ENCODE measurements around the gene IFI16. TPM values are rescaled to one million over a fixed set of nuclear protein-coding genes. Genes with fewer than 3 reads are reported as not detected.
"Not testable (repeated sequence)": the region's sequence is repeated elsewhere in the genome, so short reads cannot be mapped to it uniquely, and the experiment has no call there.

IFI16 gene
- total RNA-seq, 1 donor from 2014 or later = 5.4 TPM

GRCh38 chr1:159091607-159092031 is 81.9 kb downstream of the IFI16 start:
- Histone ChIP-seq H2AFZ (replicated peaks) (no peak overlapping the region), H3K27me3 (no peaks in the 10 kb centered on the region), H3K79me2 (ENCODE audit: low read depth) (no peaks in the 10 kb centered on the region), H3K27ac (no peak overlapping the region), H3K4me2 (no peak overlapping the region), H3K9me3 (ENCODE audit: low read depth) (no peaks in the 10 kb centered on the region), H3F3A (ENCODE audit: low read depth) (no peaks in the 10 kb centered on the region), H3K9ac (no peak overlapping the region), H4K20me1 (ENCODE audit: low read depth) (no peaks in the 10 kb centered on the region), H3K36me3 (no peaks in the 10 kb centered on the region), H3K4me1 (peaks cover 6% of the 10 kb centered on the region), H3K4me3 (no peak overlapping the region)
- DNase-seq (ENCODE audit: low spot score) = no peak
- Mint-ChIP-seq H3K4me1 (no peaks in the 10 kb centered on the region), H3K4me3 (no peak overlapping the region), H3K36me3 (no peaks in the 10 kb centered on the region), H3K27me3 (ENCODE audit: insufficient read depth, low read depth) (no peaks in the 10 kb centered on the region), H3K27ac (no peak overlapping the region), H3K9me3 (no peaks in the 10 kb centered on the region)
- no peak for TF ChIP-seq EZH2 (IDR thresholded peaks at IDR 0.05)
- TF ChIP-seq EZH2phosphoT487 (IDR thresholded peaks at IDR 0.05) = no peak

GRCh38 chr1:159092036-159092760 is 82.5 kb downstream of the IFI16 start:
- H2AFZ ChIP-seq (replicated peaks) = no peak overlapping the region
- peaks cover 6% of the 10 kb centered on the region for H3K4me1 ChIP-seq
- H3F3A ChIP-seq (ENCODE audit: low read depth) = no peaks in the 10 kb centered on the region
- Mint-ChIP-seq H3K27ac (no peak overlapping the region), H3K9me3 (no peaks in the 10 kb centered on the region), H3K4me3 (no peak overlapping the region), H3K4me1 (no peaks in the 10 kb centered on the region), H3K36me3 (no peaks in the 10 kb centered on the region), H3K27me3 (ENCODE audit: insufficient read depth, low read depth) (no peaks in the 10 kb centered on the region)
- no peak overlapping the region for H3K4me2 ChIP-seq
- H3K36me3 ChIP-seq = no peaks in the 10 kb centered on the region
- H3K27ac ChIP-seq = no peak overlapping the region
- H3K9ac ChIP-seq = no peak overlapping the region
- no peak overlapping the region for H3K4me3 ChIP-seq
- no peaks in the 10 kb centered on the region for H3K79me2 ChIP-seq (ENCODE audit: low read depth)
- no peaks in the 10 kb centered on the region for H4K20me1 ChIP-seq (ENCODE audit: low read depth)
- no peaks in the 10 kb centered on the region for H3K9me3 ChIP-seq (ENCODE audit: low read depth)
- no peak for DNase-seq (ENCODE audit: low spot score)
- H3K27me3 ChIP-seq = no peaks in the 10 kb centered on the region
- TF ChIP-seq CTCF (IDR thresholded peaks at IDR 0.05) = no peak
- no peak for TF ChIP-seq EZH2 (IDR thresholded peaks at IDR 0.05)
- no peak for TF ChIP-seq EZH2phosphoT487 (IDR thresholded peaks at IDR 0.05)

- no peaks in the 10 kb centered on the region for H3F3A ChIP-seq (ENCODE audit: low read depth)
- Mint-ChIP-seq H3K27ac (no peak overlapping the region), H3K4me3 (no peak overlapping the region), H3K4me1 (no peaks in the 10 kb centered on the region), H3K36me3 (no peaks in the 10 kb centered on the region), H3K9me3 (no peaks in the 10 kb centered on the region), H3K27me3 (ENCODE audit: insufficient read depth, low read depth) (no peaks in the 10 kb centered on the region)
- H2AFZ ChIP-seq (replicated peaks) = no peak overlapping the region
- H3K4me1 ChIP-seq = peaks cover 6% of the 10 kb centered on the region
- no peak overlapping the region for H3K27ac ChIP-seq
- H3K27me3 ChIP-seq = no peaks in the 10 kb centered on the region
- no peak overlapping the region for H3K4me3 ChIP-seq
- H3K79me2 ChIP-seq (ENCODE audit: low read depth) = no peaks in the 10 kb centered on the region
- no peak overlapping the region for H3K9ac ChIP-seq
- H3K36me3 ChIP-seq = no peaks in the 10 kb centered on the region
- no peak overlapping the region for H3K4me2 ChIP-seq
- no peaks in the 10 kb centered on the region for H3K9me3 ChIP-seq (ENCODE audit: low read depth)
- no peaks in the 10 kb centered on the region for H4K20me1 ChIP-seq (ENCODE audit: low read depth)
- no peak for DNase-seq (ENCODE audit: low spot score)
- TF ChIP-seq CTCF (IDR thresholded peaks at IDR 0.05) (no peak), EZH2phosphoT487 (IDR thresholded peaks at IDR 0.05) (no peak), EZH2 (IDR thresholded peaks at IDR 0.05) (no peak)
Measured at GRCh38 chr1:159098596-159098995, 88.9 kb downstream of the IFI16 start.

- H3K4me2 ChIP-seq = no peak overlapping the region
- no peaks in the 10 kb centered on the region for H3F3A ChIP-seq (ENCODE audit: low read depth)
- H3K36me3 Mint-ChIP-seq = peaks cover 3% of the 10 kb centered on the region
- H3K4me1 ChIP-seq = peaks cover 6% of the 10 kb centered on the region
- no peak for TF ChIP-seq EZH2phosphoT487 (IDR thresholded peaks at IDR 0.05)
- H3K4me1 Mint-ChIP-seq = no peaks in the 10 kb centered on the region
- no peaks in the 10 kb centered on the region for H3K79me2 ChIP-seq (ENCODE audit: low read depth)
- no peaks in the 10 kb centered on the region for H3K27me3 ChIP-seq
- H3K27ac Mint-ChIP-seq = no peak overlapping the region
- no peak overlapping the region for H3K27ac ChIP-seq
- no peaks in the 10 kb centered on the region for H3K9me3 Mint-ChIP-seq
- H2AFZ ChIP-seq (replicated peaks) = no peak overlapping the region
- no peak for DNase-seq (ENCODE audit: low spot score)
- H3K27me3 Mint-ChIP-seq (ENCODE audit: insufficient read depth, low read depth) = peaks cover 3% of the 10 kb centered on the region
- no peak overlapping the region for H3K4me3 ChIP-seq
- no peak overlapping the region for H3K4me3 Mint-ChIP-seq
- no peaks in the 10 kb centered on the region for H3K36me3 ChIP-seq
- no peak overlapping the region for H3K9ac ChIP-seq
- no peaks in the 10 kb centered on the region for H3K9me3 ChIP-seq (ENCODE audit: low read depth)
- H4K20me1 ChIP-seq (ENCODE audit: low read depth) = no peaks in the 10 kb centered on the region
Measured at GRCh38 chr1:159100589-159100988, 90.9 kb downstream of the IFI16 start.

- H3K27me3 Mint-ChIP-seq (ENCODE audit: insufficient read depth, low read depth); H3K9me3 ChIP-seq (ENCODE audit: low read depth); H3F3A ChIP-seq (ENCODE audit: low read depth); H3K4me3 ChIP-seq; H2AFZ ChIP-seq (replicated peaks); H3K36me3 ChIP-seq; H3K27me3 ChIP-seq; H3K4me1 ChIP-seq; H3K4me2 ChIP-seq; H3K27ac ChIP-seq; H3K9ac ChIP-seq; H4K20me1 ChIP-seq (ENCODE audit: low read depth); H3K27ac Mint-ChIP-seq; H3K36me3 Mint-ChIP-seq; H3K4me1 Mint-ChIP-seq; DNase-seq (ENCODE audit: low spot score); H3K4me3 Mint-ChIP-seq; H3K9me3 Mint-ChIP-seq; H3K79me2 ChIP-seq (ENCODE audit: low read depth): not testable (repeated sequence)
Measured at GRCh38 chr1:159103021-159103420, 93.3 kb downstream of the IFI16 start.

All from neural progenitor cell (in vitro differentiated cells).